Keratinocyte (primary cell): Measurements from ENCODE around the gene ASXL2.

Experiments used
- CTCF ChIP-seq, 3 experiments: IDR thresholded peaks in 1 of 3; conservative IDR thresholded peaks in 1 of 3; optimal IDR thresholded peaks in 1 of 3; 2 replicates in 2 of 3; 3 replicates in 1 of 3; pipeline versions ENCODE3 to v1.5.1; 2011; ENCODE audit warnings: low read length in 3 of 3, mild to moderate bottlenecking in 3 of 3, moderate library complexity in 2 of 3, control low read depth in 1 of 3, inconsistent platforms in 1 of 3; ENCODE audit not compliant: insufficient read depth in 2 of 3; ENCODE audit errors: extremely low read depth in 1 of 3
- EZH2 ChIP-seq: IDR thresholded peaks from one replicate; pipeline ENCODE4 v1.6.1; 2012; ENCODE audit warnings: inconsistent platforms, mild to moderate bottlenecking, low read length, moderate library complexity

- no peak for TF ChIP-seq CTCF (optimal IDR thresholded peaks at IDR 0.05 in 1 of 3, IDR thresholded peaks at IDR 0.05 in 1 of 3, conservative IDR thresholded peaks at IDR 0.05 in 1 of 3; ENCODE audit: extremely low read depth in 1 of 3, insufficient read depth in 2 of 3, low read length in 3 of 3)
- no peak for TF ChIP-seq EZH2
These were observed 67.9 kb downstream of the ASXL2 start for GRCh38 chr2:25810428-25810827.
